KMS-11 (cell line): ENCODE results near the gene TMEM163.

ENCODE experiments used
- H2AFZ ChIP-seq: fragments of 200-600 bp; sonication (generic); 2 replicates; pipeline ENCODE4 v1.6.1; 2016; ENCODE audit warnings: antibody characterized with exemption, mixed run types, low read depth
- H3K27ac ChIP-seq: fragments of 200-600 bp; sonication (generic); 2 replicates; pipeline ENCODE4 v1.6.1; 2016; ENCODE audit warnings: mild to moderate bottlenecking, mixed run types
- H3K27me3 ChIP-seq: fragments of 200-600 bp; sonication (generic); 2 replicates; pipeline ENCODE4 v1.6.1; 2017; ENCODE audit warnings: mild to moderate bottlenecking, low read depth, mixed run types, moderate library complexity; ENCODE audit not compliant: insufficient read depth
- H3K36me3 ChIP-seq: fragments of 200-600 bp; sonication (generic); 2 replicates; pipeline ENCODE4 v1.6.1; 2017; ENCODE audit warnings: mild to moderate bottlenecking, mixed run types; ENCODE audit not compliant: insufficient read depth
- H3K4me1 ChIP-seq: fragments of 200-600 bp; sonication (generic); 2 replicates; pipeline ENCODE4 v1.6.1; 2016; ENCODE audit warnings: mild to moderate bottlenecking, low read depth, mixed run types; ENCODE audit not compliant: poor library complexity, severe bottlenecking
- H3K4me2 ChIP-seq: fragments of 200-600 bp; sonication (generic); 2 replicates; pipeline ENCODE4 v1.7.0; 2016; ENCODE audit warnings: mild to moderate bottlenecking, mixed run types
- H3K4me3 ChIP-seq: fragments of 200-600 bp; sonication (generic); IDR thresholded peaks from 2 replicates; pipeline ENCODE4 v1.6.1; 2017; ENCODE audit warnings: low read depth, low read length, mixed read lengths; ENCODE audit not compliant: insufficient read depth
- H3K79me2 ChIP-seq: fragments of 200-600 bp; sonication (generic); 2 replicates; pipeline ENCODE4 v1.6.1; 2016; ENCODE audit warnings: low read depth, mixed run types; ENCODE audit not compliant: insufficient read depth
- H3K9ac ChIP-seq: fragments of 200-600 bp; sonication (generic); 2 replicates; pipeline ENCODE4 v1.6.1; 2016; ENCODE audit warnings: mild to moderate bottlenecking, mixed run types
- H4K20me1 ChIP-seq: fragments of 200-600 bp; sonication (generic); 2 replicates; pipeline ENCODE4 v1.6.1; 2016; ENCODE audit warnings: mild to moderate bottlenecking, mixed run types; ENCODE audit not compliant: insufficient read depth
- CTCF ChIP-seq: fragments of 200-600 bp; sonication (generic); conservative IDR thresholded peaks from 2 replicates; pipeline ENCODE4 v1.6.1; 2017; ENCODE audit warnings: low read depth, mild to moderate bottlenecking, antibody characterized with exemption, low read length, moderate library complexity, mixed read lengths

The TMEM163 gene

GRCh38 chr2:134537702-134538101 lies 181.1 kb downstream of the TMEM163 start:
- H3K27me3 ChIP-seq = no peaks in the 10 kb centered on the region
- H2AFZ ChIP-seq = no peak overlapping the region
- H3K4me2 ChIP-seq = no peak overlapping the region
- TF ChIP-seq CTCF = no peak
- no peak overlapping the region for H3K4me3 ChIP-seq
- no peak overlapping the region for H3K9ac ChIP-seq
- H4K20me1 ChIP-seq = no peaks in the 10 kb centered on the region
- H3K79me2 ChIP-seq = no peaks in the 10 kb centered on the region
- H3K4me1 ChIP-seq = no peaks in the 10 kb centered on the region
- H3K27ac ChIP-seq = no peak overlapping the region
- no peaks in the 10 kb centered on the region for H3K36me3 ChIP-seq

GRCh38 chr2:134537121-134537520 lies 181.7 kb downstream of the TMEM163 start:
- Histone ChIP-seq H3K27ac (no peak overlapping the region), H4K20me1 (no peaks in the 10 kb centered on the region), H3K36me3 (no peaks in the 10 kb centered on the region), H3K27me3 (no peaks in the 10 kb centered on the region), H3K9ac (no peak overlapping the region), H2AFZ (no peak overlapping the region), H3K4me3 (no peak overlapping the region), H3K4me2 (no peak overlapping the region), H3K4me1 (no peaks in the 10 kb centered on the region), H3K79me2 (no peaks in the 10 kb centered on the region)
- TF ChIP-seq CTCF = no peak

- Histone ChIP-seq H3K9ac (no peak overlapping the region), H3K4me3 (no peak overlapping the region), H3K27me3 (no peaks in the 10 kb centered on the region), H3K79me2 (no peaks in the 10 kb centered on the region), H3K4me1 (no peaks in the 10 kb centered on the region), H4K20me1 (no peaks in the 10 kb centered on the region), H2AFZ (no peak overlapping the region), H3K36me3 (no peaks in the 10 kb centered on the region), H3K4me2 (no peak overlapping the region), H3K27ac (no peak overlapping the region)
- no peak for TF ChIP-seq CTCF
Measured at GRCh38 chr2:134536296-134536695, 182.5 kb downstream of the TMEM163 start.

GRCh38 chr2:134532537-134532936 lies 186.3 kb downstream of the TMEM163 start:
- no peak for TF ChIP-seq CTCF
- Histone ChIP-seq H3K79me2 (no peaks in the 10 kb centered on the region), H3K9ac (no peak overlapping the region)

More at GRCh38 chr2:134532537-134532936, 186.3 kb downstream of the TMEM163 start:
- Histone ChIP-seq H3K4me2 (no peak overlapping the region), H2AFZ (no peak overlapping the region), H3K27me3 (no peaks in the 10 kb centered on the region), H3K27ac (no peak overlapping the region), H4K20me1 (no peaks in the 10 kb centered on the region), H3K4me3 (no peak overlapping the region), H3K4me1 (no peaks in the 10 kb centered on the region), H3K36me3 (no peaks in the 10 kb centered on the region)
